Lower lobe of right lung (tissue), 2 donors: ENCODE data around the gene TRH. TPM values are rescaled to one million over a fixed set of nuclear protein-coding genes. Genes with fewer than 3 reads are reported as not detected.
"Not testable (repeated sequence)": the region's sequence is repeated elsewhere in the genome, so short reads cannot be mapped to it uniquely, and the experiment has no call there.

Experiments
- ATAC-seq, 2 donors: fragments of 200-7000 bp; cut with Tn5 transposase; one replicate each; pipeline ENCODE4 v1.9.1; 2020 to 2022; ENCODE audit warnings: mild to moderate bottlenecking in 2 of 2, moderate library complexity in 2 of 2
- DNase-seq: peaks from one replicate; pipeline ENCODE4 v3.0.0-alpha.2; 2020
- H3K27ac ChIP-seq: fragments of 200-600 bp; one replicate; pipeline ENCODE4 v1.8.0; 2022
- H3K27me3 ChIP-seq: fragments of 200-600 bp; one replicate; pipeline ENCODE4 v1.8.0; 2022; ENCODE audit warnings: low read depth
- H3K36me3 ChIP-seq: fragments of 200-600 bp; one replicate; pipeline ENCODE4 v1.8.0; 2022; ENCODE audit warnings: mild to moderate bottlenecking
- H3K4me1 ChIP-seq: fragments of 200-600 bp; one replicate; pipeline ENCODE4 v1.8.0; 2022
- H3K4me3 ChIP-seq: fragments of 200-600 bp; one replicate; pipeline ENCODE4 v1.8.0; 2022; ENCODE audit warnings: mild to moderate bottlenecking
- H3K9me3 ChIP-seq: fragments of 200-600 bp; one replicate; pipeline ENCODE4 v1.8.0; 2022
- CTCF ChIP-seq: fragments of 200-600 bp; IDR thresholded peaks from one replicate; pipeline ENCODE4 v1.8.0; 2022; ENCODE audit warnings: antibody characterized with exemption, mild to moderate bottlenecking
- intact Hi-C: fragments of 100-400 bp; cut with DNase I; formaldehyde crosslinking; loops from one replicate; pipeline ENCODE4 v1.11.0; 2022
- total RNA-seq: library from RNA; stranded (reverse); fragmentation: NEBNext Ultra II Directional; extraction: Animal tissue kit (Norgen Biotek cat#: 25700); gene quantifications from one replicate; pipeline ENCODE4 v1.2.1, GENCODE V29; 2021
- donor health status: DM: no; HTN: yes; CAD: no; lungs with severe emphysema.

TRH gene
- total RNA-seq, 1 donor from 2014 or later = not detected

GRCh38 chr3:130014526-130014925, 40.0 kb downstream of the TRH start:
- ATAC-seq = no peak
- no peak for TF ChIP-seq CTCF
- intact Hi-C loops = no loop called here

GRCh38 chr3:130017661-130018060, 43.1 kb downstream of the TRH start:
- H3K27ac ChIP-seq, H3K4me1 ChIP-seq, ATAC-seq, DNase-seq, H3K36me3 ChIP-seq, H3K4me3 ChIP-seq, H3K27me3 ChIP-seq, intact Hi-C loops, H3K9me3 ChIP-seq: not testable (repeated sequence)

More at GRCh38 chr3:130014526-130014925, 40.0 kb downstream of the TRH start:
- Histone ChIP-seq H3K36me3 (no peaks in the 10 kb centered on the region), H3K4me1 (no peaks in the 10 kb centered on the region), H3K27me3 (no peaks in the 10 kb centered on the region), H3K27ac (no peak overlapping the region), H3K4me3 (no peak overlapping the region), H3K9me3 (no peaks in the 10 kb centered on the region)
- no peak for DNase-seq

- ATAC-seq, H3K36me3 ChIP-seq, H3K4me1 ChIP-seq, H3K9me3 ChIP-seq, H3K27me3 ChIP-seq, H3K4me3 ChIP-seq, DNase-seq, intact Hi-C loops, H3K27ac ChIP-seq: not testable (repeated sequence)
- TF ChIP-seq CTCF = peak; percentile 16
These were observed 51.8 kb downstream of the TRH start for GRCh38 chr3:130026146-130026829.

GRCh38 chr3:130027437-130027836, 52.9 kb downstream of the TRH start:
- H3K27ac ChIP-seq, ATAC-seq, H3K4me3 ChIP-seq, H3K36me3 ChIP-seq, H3K9me3 ChIP-seq, H3K4me1 ChIP-seq, intact Hi-C loops, H3K27me3 ChIP-seq, DNase-seq: not testable (repeated sequence)

Other genes with a start within 250 kb of the TRH start
- 33.4 TPM for gene TMCC1, start 81.0 kb upstream of the TRH start, total RNA-seq
- gene ALG1L2, start 107.1 kb downstream of the TRH start, total RNA-seq = 1.5 TPM